H9 (cell line): ENCODE data around the gene SMARCA2. TPM values are rescaled to one million over a fixed set of nuclear protein-coding genes. Genes with fewer than 3 reads are reported as not detected.
A peak's percentile ranks its signal among the peaks of the same experiment; 100 is the strongest.

Experiments
- DNase-seq: peaks from one replicate; pipeline ENCODE4 v3.0.0-alpha.2; 2017
- H2AFZ ChIP-seq: one replicate; pipeline ENCODE4 v1.6.1; 2013; ENCODE audit warnings: mild to moderate bottlenecking, low read length, control low read depth, moderate library complexity
- H2AK5ac ChIP-seq: 2 replicates; pipeline ENCODE4 v1.6.1; 2013; ENCODE audit warnings: low read length, control low read depth, mixed read lengths; ENCODE audit not compliant: insufficient read length
- H2BK120ac ChIP-seq: one replicate; pipeline ENCODE4 v1.6.1; 2013; ENCODE audit warnings: low read depth, mild to moderate bottlenecking, low read length, control low read depth, inconsistent platforms; ENCODE audit not compliant: poor library complexity, severe bottlenecking
- H2BK12ac ChIP-seq: 2 replicates; pipeline ENCODE4 v1.6.1; 2013; ENCODE audit warnings: low read length, control low read depth, mixed read lengths, low read depth; ENCODE audit not compliant: insufficient read length
- H2BK15ac ChIP-seq: 2 replicates; pipeline ENCODE4 v1.6.1; 2013; ENCODE audit warnings: low read depth, low read length, control low read depth
- H2BK20ac ChIP-seq: one replicate; pipeline ENCODE4 v1.6.1; 2013; ENCODE audit warnings: low read depth, mild to moderate bottlenecking, low read length, control low read depth, inconsistent platforms; ENCODE audit not compliant: poor library complexity, severe bottlenecking
- H2BK5ac ChIP-seq: 2 replicates; pipeline ENCODE4 v1.6.1; 2013; ENCODE audit warnings: low read length, control low read depth, mixed read lengths; ENCODE audit not compliant: insufficient read length
- H3K14ac ChIP-seq: 2 replicates; pipeline ENCODE4 v1.6.1; 2013; ENCODE audit warnings: low read length, control low read depth; ENCODE audit not compliant: insufficient read depth
- H3K18ac ChIP-seq: 2 replicates; pipeline ENCODE4 v1.6.1; 2013; ENCODE audit warnings: low read depth, mild to moderate bottlenecking, mixed read lengths, low read length, control low read depth; ENCODE audit not compliant: insufficient read length
- H3K23ac ChIP-seq: 2 replicates; pipeline ENCODE4 v1.6.1; 2013; ENCODE audit warnings: low read length, control low read depth, mixed read lengths, low read depth; ENCODE audit not compliant: insufficient read length
- H3K23me2 ChIP-seq: 2 replicates; pipeline ENCODE4 v1.6.1; 2013; ENCODE audit warnings: low read depth, mild to moderate bottlenecking, mixed read lengths, low read length, control low read depth; ENCODE audit not compliant: insufficient read length, poor library complexity, severe bottlenecking
- H3K27ac ChIP-seq: 2 replicates; pipeline ENCODE4 v1.5.1; 2013; ENCODE audit warnings: low read length, control low read depth, mixed read lengths, low read depth; ENCODE audit not compliant: insufficient read length
- H3K27me3 ChIP-seq: 2 replicates; pipeline ENCODE4 v1.6.1; 2013; ENCODE audit warnings: low read length, control low read depth, inconsistent platforms; ENCODE audit not compliant: insufficient read depth
- H3K4ac ChIP-seq: 2 replicates; pipeline ENCODE4 v1.6.1; 2013; ENCODE audit warnings: low read depth, mild to moderate bottlenecking, control low read depth, inconsistent platforms, low read length, moderate library complexity
- H3K4me1 ChIP-seq: 2 replicates; pipeline ENCODE4 v1.6.1; 2013; ENCODE audit warnings: low read length, control low read depth, inconsistent platforms; ENCODE audit not compliant: insufficient read depth
- H3K4me2 ChIP-seq: 2 replicates; pipeline ENCODE4 v1.6.1; 2013; ENCODE audit warnings: low read length, control low read depth, mixed read lengths; ENCODE audit not compliant: insufficient read length, insufficient read depth
- H3K56ac ChIP-seq: 2 replicates; pipeline ENCODE4 v1.6.1; 2013; ENCODE audit warnings: low read depth, mild to moderate bottlenecking, mixed read lengths, low read length, control low read depth; ENCODE audit not compliant: insufficient read length
- H3K79me1 ChIP-seq: 2 replicates; pipeline ENCODE4 v1.6.1; 2013; ENCODE audit warnings: low read depth, mild to moderate bottlenecking, moderate library complexity, low read length, control low read depth, inconsistent platforms; ENCODE audit not compliant: insufficient read depth, poor library complexity, severe bottlenecking
- H3K79me2 ChIP-seq: 2 replicates; pipeline ENCODE4 v1.6.1; 2013; ENCODE audit warnings: low read length, control low read depth, inconsistent platforms; ENCODE audit not compliant: insufficient read depth
- H3K9ac ChIP-seq: 2 replicates; pipeline ENCODE4 v1.6.1; 2013; ENCODE audit warnings: low read length, control low read depth, mixed read lengths; ENCODE audit not compliant: insufficient read length; ENCODE audit errors: extremely low read depth
- H3K9me3 ChIP-seq: one replicate; pipeline ENCODE4 v1.6.1; 2013; ENCODE audit warnings: low read depth, low read length, inconsistent platforms; ENCODE audit not compliant: control insufficient read depth
- H3T11ph ChIP-seq: one replicate; pipeline ENCODE4 v1.6.1; 2013; ENCODE audit warnings: mild to moderate bottlenecking, low read length, control low read depth, inconsistent platforms
- H4K20me1 ChIP-seq: one replicate; pipeline ENCODE4 v1.6.1; 2013; ENCODE audit not compliant: control insufficient read depth, insufficient read length, insufficient read depth
- H4K5ac ChIP-seq: 2 replicates; pipeline ENCODE4 v1.6.1; 2013; ENCODE audit warnings: low read depth, mild to moderate bottlenecking, mixed read lengths, low read length, control low read depth; ENCODE audit not compliant: insufficient read length
- H4K8ac ChIP-seq: replicated peaks from 2 replicates; pipeline ENCODE4 v1.6.1; 2013; ENCODE audit warnings: low read length, control low read depth, mixed read lengths, low read depth; ENCODE audit not compliant: insufficient read length
- H4K91ac ChIP-seq: 2 replicates; pipeline ENCODE4 v1.6.1; 2013; ENCODE audit warnings: low read depth, mild to moderate bottlenecking, moderate library complexity, mixed read lengths, low read length, control low read depth; ENCODE audit not compliant: insufficient read length
- H3K27ac Mint-ChIP-seq, 3 experiments: 2 replicates in 2 of 3; 3 replicates in 1 of 3; pipeline ENCODE4 v1.8.0; 2020 to 2021; ENCODE audit warnings: mixed read lengths in 3 of 3, mild to moderate bottlenecking in 1 of 3, moderate library complexity in 1 of 3
- H3K27me3 Mint-ChIP-seq: 2 replicates; pipeline ENCODE4 v1.8.0; 2021; ENCODE audit warnings: low read depth, mild to moderate bottlenecking, moderate library complexity, mixed read lengths
- H3K36me3 Mint-ChIP-seq, 3 experiments: 2 replicates in 2 of 3; 3 replicates in 1 of 3; pipeline ENCODE4 v1.8.0; 2020 to 2021; ENCODE audit warnings: low read depth in 3 of 3, mixed read lengths in 3 of 3; ENCODE audit not compliant: insufficient read depth in 1 of 3
- H3K4me1 Mint-ChIP-seq, 2 experiments: 2 replicates each; pipeline ENCODE4 v1.8.0; 2020; ENCODE audit warnings: mixed read lengths in 2 of 2
- H3K4me3 Mint-ChIP-seq, 2 experiments: 2 replicates in 1 of 2; 3 replicates in 1 of 2; pipeline ENCODE4 v1.8.0; 2020 to 2021; ENCODE audit warnings: mild to moderate bottlenecking in 2 of 2, mixed read lengths in 2 of 2, moderate library complexity in 1 of 2
- H3K9me3 Mint-ChIP-seq, 2 experiments: 2 replicates in 1 of 2; 3 replicates in 1 of 2; pipeline ENCODE4 v1.8.0; 2020; ENCODE audit warnings: mild to moderate bottlenecking in 2 of 2, mixed read lengths in 2 of 2, moderate library complexity in 1 of 2
- WGBS: extraction: QIAGEN DNeasy Blood & Tissue Kit; methylation state at CpG from one replicate; pipeline ENCODE4 v1.1.7; 2013; ENCODE audit warnings: missing lambda C conversion rate, low lambda C conversion rate, mixed read lengths; ENCODE audit not compliant: insufficient read length; ENCODE audit errors: extremely low coverage; 5-methylcytosine and 5-hydroxymethylcytosine counted together
- total RNA-seq: library from RNA; stranded (reverse); gene quantifications from 2 replicates; pipeline ENCODE4 v1.2.1, GENCODE V29; 2021
- TF ChIP-seq, protein P1 (sequence below): fragments of 200-600 bp; sonication (generic); conservative IDR thresholded peaks from 3 replicates; pipeline ENCODE4 v1.8.0; 2021; ENCODE audit warnings: antibody characterized with exemption, mild to moderate bottlenecking

Gene SMARCA2
- total RNA-seq, 1 experiment from 2014 or later, result 15.3 TPM

GRCh38 chr9:2087500-2088313, 72.6 kb downstream of the SMARCA2 start:
- no peaks in the 10 kb centered on the region for H3K4me1 Mint-ChIP-seq

More at GRCh38 chr9:2087500-2088313, 72.6 kb downstream of the SMARCA2 start:
- Histone ChIP-seq H3K9me3 (no peaks in the 10 kb centered on the region), H2BK15ac (no peak overlapping the region), H3K79me2 (no peaks in the 10 kb centered on the region), H2BK12ac (no peak overlapping the region), H3K18ac (no peak overlapping the region), H4K8ac (no peak overlapping the region), H3K23ac (no peak overlapping the region), H3K4ac (no peak overlapping the region), H2BK120ac (no peak overlapping the region), H3K27me3 (no peaks in the 10 kb centered on the region), H3K9ac (no peak overlapping the region), H4K91ac (no peak overlapping the region), H4K20me1 (no peaks in the 10 kb centered on the region), H3K14ac (no peak overlapping the region), H3K79me1 (no peaks in the 10 kb centered on the region), H3T11ph (no peak overlapping the region), H3K23me2 (no peaks in the 10 kb centered on the region), H2BK20ac (no peak overlapping the region), H2AK5ac (no peak overlapping the region), H2AFZ (no peak overlapping the region), H2BK5ac (no peak overlapping the region), H3K4me2 (no peak overlapping the region), H3K56ac (no peak overlapping the region), H3K27ac (no peak overlapping the region), H4K5ac (no peak overlapping the region), H3K4me1 (no peaks in the 10 kb centered on the region)
- no peaks in the 10 kb centered on the region for H3K36me3 Mint-ChIP-seq
- TF ChIP-seq, protein P1, sequence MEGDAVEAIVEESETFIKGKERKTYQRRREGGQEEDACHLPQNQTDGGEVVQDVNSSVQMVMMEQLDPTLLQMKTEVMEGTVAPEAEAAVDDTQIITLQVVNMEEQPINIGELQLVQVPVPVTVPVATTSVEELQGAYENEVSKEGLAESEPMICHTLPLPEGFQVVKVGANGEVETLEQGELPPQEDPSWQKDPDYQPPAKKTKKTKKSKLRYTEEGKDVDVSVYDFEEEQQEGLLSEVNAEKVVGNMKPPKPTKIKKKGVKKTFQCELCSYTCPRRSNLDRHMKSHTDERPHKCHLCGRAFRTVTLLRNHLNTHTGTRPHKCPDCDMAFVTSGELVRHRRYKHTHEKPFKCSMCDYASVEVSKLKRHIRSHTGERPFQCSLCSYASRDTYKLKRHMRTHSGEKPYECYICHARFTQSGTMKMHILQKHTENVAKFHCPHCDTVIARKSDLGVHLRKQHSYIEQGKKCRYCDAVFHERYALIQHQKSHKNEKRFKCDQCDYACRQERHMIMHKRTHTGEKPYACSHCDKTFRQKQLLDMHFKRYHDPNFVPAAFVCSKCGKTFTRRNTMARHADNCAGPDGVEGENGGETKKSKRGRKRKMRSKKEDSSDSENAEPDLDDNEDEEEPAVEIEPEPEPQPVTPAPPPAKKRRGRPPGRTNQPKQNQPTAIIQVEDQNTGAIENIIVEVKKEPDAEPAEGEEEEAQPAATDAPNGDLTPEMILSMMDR, result peak; percentile 82
- no peak overlapping the region for H3K4me3 Mint-ChIP-seq
- H3K27ac Mint-ChIP-seq, result no peak overlapping the region
- no peaks in the 10 kb centered on the region for H3K27me3 Mint-ChIP-seq
- no CpG with 5 or more reads among the region's 6 CpGs for WGBS
- H3K9me3 Mint-ChIP-seq, result no peaks in the 10 kb centered on the region
- no peak for DNase-seq
